ENCODE measurements around the gene GAS7.

The GAS7 gene

GRCh38 chr17:9917801-9918200 lies 280.6 kb downstream of the GAS7 start:
- H3K4me3 ChIP-seq (ENCODE audit: low read depth, low read length), result no peak overlapping the region
- TF ChIP-seq CTCF (conservative IDR thresholded peaks at IDR 0.05; ENCODE audit: low read depth, low read length), result no peak
- no peak for DNase-seq (ENCODE audit: low read depth)

- no peak for DNase-seq (ENCODE audit: low read depth)
- H3K4me3 ChIP-seq (ENCODE audit: low read depth, low read length), result no peak overlapping the region
- no peak for TF ChIP-seq CTCF (conservative IDR thresholded peaks at IDR 0.05; ENCODE audit: low read depth, low read length)
Observed at GRCh38 chr17:9917131-9917530, 281.3 kb downstream of the GAS7 start.

DNA sequence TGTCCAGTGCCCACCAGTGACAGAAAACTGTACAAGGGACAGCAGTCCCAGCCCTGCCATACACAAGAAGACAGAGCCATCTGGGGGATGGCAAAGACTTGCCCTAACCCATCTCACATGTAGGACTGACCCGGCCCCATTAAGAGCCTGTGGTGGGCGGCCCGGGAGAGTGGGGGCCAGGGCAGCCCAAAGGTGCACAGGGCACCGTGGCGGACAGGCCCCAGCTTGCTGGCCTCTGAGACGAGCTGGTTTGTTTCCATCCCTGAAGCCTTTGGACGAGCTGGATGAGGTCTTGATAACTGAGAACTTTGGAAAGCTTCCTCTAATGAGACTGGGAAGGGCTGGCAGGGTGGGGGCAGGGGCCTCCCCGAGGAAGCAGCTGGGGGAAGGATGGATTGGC lies 282.3 kb downstream of the GAS7 start:
- H3K4me3 ChIP-seq (ENCODE audit: low read depth, low read length), result no peak overlapping the region
- DNase-seq (ENCODE audit: low read depth), result no peak
- TF ChIP-seq CTCF (conservative IDR thresholded peaks at IDR 0.05; ENCODE audit: low read depth, low read length), result no peak

- no peak for TF ChIP-seq CTCF (conservative IDR thresholded peaks at IDR 0.05; ENCODE audit: low read depth, low read length)
Observed at GRCh38 chr17:9913476-9913875, 284.9 kb downstream of the GAS7 start.

GRCh38 chr17:9912121-9913099 lies 286.0 kb downstream of the GAS7 start:
- H3K4me3 ChIP-seq (ENCODE audit: low read depth, low read length), result no peak overlapping the region
- DNase-seq (ENCODE audit: low read depth), result no peak
- no peak for TF ChIP-seq CTCF (conservative IDR thresholded peaks at IDR 0.05; ENCODE audit: low read depth, low read length)

More at GRCh38 chr17:9913476-9913875, 284.9 kb downstream of the GAS7 start:
- H3K4me3 ChIP-seq (ENCODE audit: low read depth, low read length), result no peak overlapping the region
- DNase-seq (ENCODE audit: low read depth), result no peak

DNA sequence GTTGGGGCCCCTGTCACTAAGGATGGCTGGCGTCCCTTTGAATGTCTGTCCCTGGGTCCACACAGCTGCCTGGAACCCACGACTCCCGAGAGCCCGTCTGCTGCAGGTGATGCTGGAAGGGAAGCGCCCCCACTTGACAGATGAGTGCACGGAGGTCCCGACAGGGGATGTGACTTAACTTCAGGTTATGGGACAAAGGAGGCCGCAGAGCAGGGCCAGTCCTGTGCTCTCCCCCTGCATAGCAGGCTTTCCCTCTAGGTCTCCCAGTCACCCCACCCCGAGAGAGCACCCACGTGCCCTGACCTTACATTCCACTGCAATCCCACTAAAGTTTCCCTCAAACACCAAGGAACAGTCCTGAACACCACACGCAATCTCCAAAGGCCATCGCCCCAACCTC lies 287.3 kb downstream of the GAS7 start:
- no peak for DNase-seq (ENCODE audit: low read depth)
- H3K4me3 ChIP-seq (ENCODE audit: low read depth, low read length), result no peak overlapping the region
- TF ChIP-seq CTCF (conservative IDR thresholded peaks at IDR 0.05; ENCODE audit: low read depth, low read length), result no peak

DNA sequence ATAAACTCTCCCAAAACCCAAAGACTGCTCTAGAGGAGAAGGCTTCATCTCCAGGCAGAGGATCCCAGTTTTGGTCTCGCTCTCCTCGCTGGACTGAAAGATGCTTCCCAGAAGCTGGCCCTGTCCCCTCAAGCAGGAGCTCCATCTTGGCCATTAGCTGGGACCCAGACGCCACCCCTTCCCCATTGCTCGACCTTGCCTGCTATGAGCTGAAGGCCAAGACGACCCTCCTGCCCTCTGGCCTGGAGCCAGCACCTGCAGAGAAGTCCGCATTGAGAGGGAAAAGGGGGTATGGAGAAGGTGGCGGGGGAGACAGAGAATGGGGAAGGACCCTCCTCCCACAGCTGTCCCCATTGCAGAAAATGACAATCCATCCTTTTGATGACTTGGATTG lies 289.8 kb downstream of the GAS7 start:
- no peak for DNase-seq (ENCODE audit: low read depth)
- no peak for TF ChIP-seq CTCF (conservative IDR thresholded peaks at IDR 0.05; ENCODE audit: low read depth, low read length)
- H3K4me3 ChIP-seq (ENCODE audit: low read depth, low read length), result no peak overlapping the region

All from choroid plexus epithelial cell (primary cell).